Fibroblast of pulmonary artery (primary cell): ENCODE results near the gene B3GNT8.
A peak's percentile ranks its signal among the peaks of the same experiment; 100 is the strongest.
"Not testable (repeated sequence)": the region's sequence is repeated elsewhere in the genome, so short reads cannot be mapped to it uniquely, and the experiment has no call there.

Source experiments
- DNase-seq: peaks from one replicate; pipeline ENCODE4 v3.0.0-alpha.2; 2010; ENCODE audit warnings: low read depth
- H3K4me3 ChIP-seq: replicated peaks from 2 replicates; pipeline ENCODE4 v1.5.1; 2011; ENCODE audit warnings: low read depth, mild to moderate bottlenecking, control low read depth, low read length, moderate library complexity
- CTCF ChIP-seq: IDR thresholded peaks from 2 replicates; pipeline ENCODE4 v1.5.1; 2011; ENCODE audit warnings: mild to moderate bottlenecking, control low read depth, low read length, inconsistent platforms; ENCODE audit errors: missing control alignments

Gene B3GNT8, protein sequence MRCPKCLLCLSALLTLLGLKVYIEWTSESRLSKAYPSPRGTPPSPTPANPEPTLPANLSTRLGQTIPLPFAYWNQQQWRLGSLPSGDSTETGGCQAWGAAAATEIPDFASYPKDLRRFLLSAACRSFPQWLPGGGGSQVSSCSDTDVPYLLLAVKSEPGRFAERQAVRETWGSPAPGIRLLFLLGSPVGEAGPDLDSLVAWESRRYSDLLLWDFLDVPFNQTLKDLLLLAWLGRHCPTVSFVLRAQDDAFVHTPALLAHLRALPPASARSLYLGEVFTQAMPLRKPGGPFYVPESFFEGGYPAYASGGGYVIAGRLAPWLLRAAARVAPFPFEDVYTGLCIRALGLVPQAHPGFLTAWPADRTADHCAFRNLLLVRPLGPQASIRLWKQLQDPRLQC

DNA sequence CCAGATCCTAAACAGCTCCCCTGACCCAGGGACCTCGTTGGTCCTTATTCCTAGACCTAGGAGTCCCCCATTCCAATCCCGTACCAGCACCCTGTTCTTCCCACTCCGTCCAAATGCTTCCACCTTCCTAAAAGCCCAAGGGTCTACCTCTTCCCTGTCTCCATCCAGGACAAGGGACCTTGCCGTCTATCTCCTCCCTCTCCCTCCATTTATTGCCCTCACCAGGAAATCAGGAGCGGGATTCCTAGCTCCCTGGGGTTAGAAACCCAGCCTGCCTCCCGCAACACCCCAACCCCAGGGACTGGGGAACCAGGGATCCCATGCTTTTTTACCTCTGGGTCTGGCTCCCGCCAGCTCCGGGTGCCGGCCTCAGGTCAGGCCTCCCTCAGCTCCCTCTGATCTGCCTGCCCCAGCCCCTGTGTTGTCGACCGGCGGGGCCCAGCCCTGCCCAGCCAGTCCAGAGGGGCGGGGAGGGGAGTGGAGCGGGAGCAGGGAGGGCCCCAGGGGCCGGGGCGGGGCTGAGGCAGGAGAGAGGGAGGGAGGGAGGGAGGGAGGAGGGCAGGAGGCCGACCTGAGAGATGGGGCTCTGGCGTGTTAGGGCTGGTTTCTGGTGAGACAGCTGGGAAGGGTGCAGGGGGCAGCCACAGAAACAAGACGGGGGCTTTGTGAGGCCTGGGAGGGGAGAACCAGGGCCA, at the start of gene B3GNT8:
TSS of gene B3GNT8 (minus strand) at position 423 of the 695 bp plus-strand sequence. CDS start 596 bp downstream, outside the sequence.
- TF ChIP-seq CTCF = no peak
- peak within 1 kb of the TSS; percentile 55 for H3K4me3 ChIP-seq
- DNase-seq = peak; percentile 63

DNA sequence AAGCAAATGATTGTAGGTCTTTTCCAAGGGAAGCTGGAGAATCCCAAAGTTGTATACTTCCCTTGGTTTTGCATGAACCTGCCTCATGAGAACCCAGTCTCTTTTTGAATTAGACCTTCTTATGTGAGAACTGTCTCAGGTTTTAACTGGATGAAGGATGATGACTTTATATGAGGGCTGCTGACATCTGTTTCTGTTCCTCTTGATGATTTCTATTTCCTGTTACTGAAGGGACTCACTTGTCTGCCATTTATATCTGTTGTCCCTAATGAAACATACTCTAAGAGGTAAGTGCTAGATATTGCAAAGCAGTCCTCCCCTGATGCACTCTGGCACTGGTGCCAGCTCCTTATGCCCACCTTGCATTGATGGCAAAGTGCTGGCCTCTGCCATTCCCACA, 49.4 kb upstream of the B3GNT8 start:
- H3K4me3 ChIP-seq = no peak overlapping the region
- DNase-seq = no peak
- no peak for TF ChIP-seq CTCF

DNA sequence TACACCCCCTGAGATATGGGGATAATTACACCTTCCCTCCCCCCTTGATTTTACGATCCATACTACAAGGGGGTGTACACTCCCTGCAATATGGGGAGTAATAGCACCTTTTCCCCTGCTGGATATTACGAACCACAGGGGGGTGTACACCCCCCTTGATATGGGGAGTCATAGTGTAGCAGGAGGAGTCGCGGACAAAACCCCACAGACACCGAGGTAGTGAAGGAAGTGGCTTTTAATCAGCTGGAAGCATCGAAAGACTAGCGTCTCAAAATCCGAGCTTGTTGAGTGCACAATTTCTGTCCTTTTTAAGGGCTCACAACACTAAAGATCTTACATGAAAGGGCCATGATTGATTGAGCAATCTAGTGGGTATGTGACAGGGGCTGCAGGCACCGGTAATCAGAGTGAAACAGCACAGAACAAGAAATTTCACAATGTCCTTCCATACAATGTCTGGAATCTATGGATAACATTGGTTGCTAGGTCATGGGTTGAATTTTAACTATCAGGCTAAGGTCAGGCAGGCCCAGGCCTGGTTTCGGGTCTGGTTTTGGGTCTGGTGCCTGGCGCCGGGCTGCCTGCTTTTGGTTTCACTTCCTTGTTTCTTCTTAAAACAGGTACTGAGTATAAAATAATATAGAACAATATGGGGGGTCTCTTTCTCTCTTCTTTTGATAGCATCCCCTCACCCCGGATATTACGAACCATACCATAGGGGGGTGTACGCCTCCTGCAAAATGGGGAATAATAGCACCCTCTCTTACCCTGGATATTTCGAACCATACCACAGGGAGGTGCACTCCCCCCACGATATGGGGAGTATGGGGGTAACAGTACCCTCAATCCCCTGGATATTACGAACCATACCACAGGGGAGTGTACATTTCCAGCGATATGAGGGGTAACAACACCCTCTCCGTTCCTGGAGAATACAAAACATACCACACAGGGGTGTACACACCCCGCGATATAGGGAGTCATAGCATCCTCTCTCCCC, 36.4 kb upstream of the B3GNT8 start:
- H3K4me3 ChIP-seq, DNase-seq: not testable (repeated sequence)

- no peak for TF ChIP-seq CTCF
- no peak for DNase-seq
- H3K4me3 ChIP-seq = no peak overlapping the region
Measured at GRCh38 chr19:41462497-41462896, 35.3 kb upstream of the B3GNT8 start.

GRCh38 chr19:41457241-41457640, 30.1 kb upstream of the B3GNT8 start:
- TF ChIP-seq CTCF = no peak
- DNase-seq = no peak

DNA sequence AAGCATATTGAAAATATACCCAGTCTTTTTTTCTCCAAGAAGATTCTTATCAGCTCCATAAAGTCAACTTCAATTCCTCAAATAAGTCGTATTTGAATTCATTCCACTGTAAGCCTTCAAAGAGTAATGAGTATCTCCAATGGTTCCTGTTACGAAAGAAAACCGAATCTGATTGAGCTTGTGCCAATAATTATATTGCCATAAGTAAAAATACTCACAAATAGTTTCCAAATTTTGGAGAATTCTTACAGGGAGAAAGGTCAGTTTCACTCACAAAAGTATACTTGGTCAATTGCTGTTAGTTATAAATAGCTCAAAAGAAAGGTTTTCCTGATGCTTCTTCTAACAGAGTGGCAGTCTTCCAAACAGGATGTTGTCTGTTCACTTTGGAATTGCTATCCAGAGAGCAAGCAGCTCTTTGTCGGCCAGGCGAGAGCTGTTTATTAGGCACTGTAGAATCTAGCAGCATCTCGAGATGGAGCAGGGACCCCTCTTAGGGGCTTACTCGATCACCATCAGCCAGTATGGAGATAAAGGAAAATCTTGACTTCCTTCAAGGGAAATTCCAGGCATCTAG, 29.3 kb upstream of the B3GNT8 start:
- DNase-seq = peak; percentile 72
- H3K4me3 ChIP-seq = no peak overlapping the region
- TF ChIP-seq CTCF = no peak

More at GRCh38 chr19:41457241-41457640, 30.1 kb upstream of the B3GNT8 start:
- H3K4me3 ChIP-seq = no peak overlapping the region
